IPS-18c (cell line): Measurements from ENCODE around the gene MMP23B.
A peak's percentile ranks its signal among the peaks of the same experiment; 100 is the strongest.
"Not testable (repeated sequence)": the region's sequence is repeated elsewhere in the genome, so short reads cannot be mapped to it uniquely, and the experiment has no call there.

Experiments
- H3K4me3 ChIP-seq: 2 replicates; pipeline ENCODE4 v1.7.0; 2013; ENCODE audit warnings: low read depth, mild to moderate bottlenecking, low read length, moderate library complexity; ENCODE audit not compliant: insufficient read depth
- H3K9me3 ChIP-seq: one replicate; pipeline ENCODE4 v1.6.1; 2013; ENCODE audit warnings: mild to moderate bottlenecking, low read length, moderate library complexity; ENCODE audit not compliant: control insufficient read depth, insufficient read depth

The MMP23B gene

GRCh38 chr1:1625404-1625775 is 6.6 kb upstream of the MMP23B start:
- Histone ChIP-seq H3K9me3 (no peaks in the 10 kb centered on the region), H3K4me3 (no peak overlapping the region)

GRCh38 chr1:1625824-1626206 is 6.2 kb upstream of the MMP23B start:
- Histone ChIP-seq H3K9me3 (no peaks in the 10 kb centered on the region), H3K4me3 (no peak overlapping the region)

- Histone ChIP-seq H3K4me3 (no peak overlapping the region), H3K9me3 (no peaks in the 10 kb centered on the region)
Observed at GRCh38 chr1:1626207-1627141, 5.5 kb upstream of the MMP23B start.

GRCh38 chr1:1627261-1627828 is 4.6 kb upstream of the MMP23B start:
- no peak overlapping the region for H3K4me3 ChIP-seq
- H3K9me3 ChIP-seq, result no peaks in the 10 kb centered on the region

- Histone ChIP-seq H3K4me3 (no peak overlapping the region), H3K9me3 (no peaks in the 10 kb centered on the region)
Observed at GRCh38 chr1:1627829-1628753, 3.9 kb upstream of the MMP23B start.

GRCh38 chr1:1628754-1629429 is 3.1 kb upstream of the MMP23B start:
- Histone ChIP-seq H3K4me3 (no peak overlapping the region; the same call in 1 of the 2 replicates), H3K9me3 (no peaks in the 10 kb centered on the region)

GRCh38 chr1:1629430-1630190 is 2.4 kb upstream of the MMP23B start:
- Histone ChIP-seq H3K9me3 (no peaks in the 10 kb centered on the region), H3K4me3 (no peak overlapping the region; the same call in 1 of the 2 replicates)

GRCh38 chr1:1630191-1630964 is 1.6 kb upstream of the MMP23B start:
- H3K4me3 ChIP-seq, result peak overlapping the region; percentile 3; the same call in 1 of the 2 replicates
- no peaks in the 10 kb centered on the region for H3K9me3 ChIP-seq

GRCh38 chr1:1630965-1631781 is 800 bp upstream of the MMP23B start:
- Histone ChIP-seq H3K4me3 (peak overlapping the region; percentile 38; the same call in 1 of the 2 replicates), H3K9me3 (no peaks in the 10 kb centered on the region)

- H3K4me3 ChIP-seq, H3K9me3 ChIP-seq: not testable (repeated sequence)
Observed at GRCh38 chr1:1633409-1633808, 1.4 kb downstream of the MMP23B start.

GRCh38 chr1:1634613-1635012 is 2.6 kb downstream of the MMP23B start:
- not testable (repeated sequence) for H3K9me3 ChIP-seq, H3K4me3 ChIP-seq

- not testable (repeated sequence) for H3K9me3 ChIP-seq, H3K4me3 ChIP-seq
Observed at GRCh38 chr1:1636621-1637478, 4.9 kb downstream of the MMP23B start.

GRCh38 chr1:1637479-1637875 is 5.5 kb downstream of the MMP23B start:
- H3K4me3 ChIP-seq, H3K9me3 ChIP-seq: not testable (repeated sequence)

GRCh38 chr1:1638528-1638927 is 6.6 kb downstream of the MMP23B start:
- not testable (repeated sequence) for H3K9me3 ChIP-seq, H3K4me3 ChIP-seq
